ENCODE results near the gene SEMA3A.
A peak's percentile ranks its signal among the peaks of the same experiment; 100 is the strongest.

Gene SEMA3A

GRCh38 chr7:84200859-84201258 lies 6.3 kb upstream of the SEMA3A start:
- Histone ChIP-seq H3K9ac (ENCODE audit: low read depth in 1 of 2, low read length in 2 of 2) (no peak overlapping the region), H3K4me1 (ENCODE audit: control insufficient read depth in 2 of 2, insufficient read depth in 2 of 2, low read length in 2 of 2) (no peaks in the 10 kb centered on the region), H3K36me3 (ENCODE audit: control insufficient read depth in 2 of 2, insufficient read depth in 2 of 2, low read length in 2 of 2) (no peaks in the 10 kb centered on the region), H3K4me3 (ENCODE audit: low read length in 2 of 2) (no peak overlapping the region), H3K9me3 (ENCODE audit: control insufficient read depth in 2 of 2, low read length in 2 of 2) (no peaks in the 10 kb centered on the region), H3K27ac (ENCODE audit: low read depth in 2 of 2, low read length in 2 of 2) (no peak overlapping the region), H3K27me3 (ENCODE audit: control insufficient read depth in 2 of 2, insufficient read depth in 2 of 2, low read length in 2 of 2) (no peaks in the 10 kb centered on the region)

- no peaks in the 10 kb centered on the region for H3K27me3 ChIP-seq (ENCODE audit: control insufficient read depth in 2 of 2, insufficient read depth in 2 of 2, low read length in 2 of 2)
- H3K9ac ChIP-seq (ENCODE audit: low read depth in 1 of 2, low read length in 2 of 2): no peak overlapping the region
- no peak overlapping the region for H3K4me3 ChIP-seq (ENCODE audit: low read length in 2 of 2)
- no peaks in the 10 kb centered on the region for H3K4me1 ChIP-seq (ENCODE audit: control insufficient read depth in 2 of 2, insufficient read depth in 2 of 2, low read length in 2 of 2)
- no peaks in the 10 kb centered on the region for H3K9me3 ChIP-seq (ENCODE audit: control insufficient read depth in 2 of 2, low read length in 2 of 2)
- H3K27ac ChIP-seq (ENCODE audit: low read depth in 2 of 2, low read length in 2 of 2): no peak overlapping the region
- H3K36me3 ChIP-seq (ENCODE audit: control insufficient read depth in 2 of 2, insufficient read depth in 2 of 2, low read length in 2 of 2): no peaks in the 10 kb centered on the region
Measured at GRCh38 chr7:84199216-84199615, 4.6 kb upstream of the SEMA3A start.

GRCh38 chr7:84196084-84196503 lies 1.5 kb upstream of the SEMA3A start:
- peak overlapping the region in 1 of 2 donors; percentile 60 for H3K4me3 ChIP-seq (ENCODE audit: low read length in 2 of 2)
- peak overlapping the region; percentile 22 to 38 for H3K27ac ChIP-seq (ENCODE audit: low read depth in 2 of 2, low read length in 2 of 2)
- no peaks in the 10 kb centered on the region for H3K36me3 ChIP-seq (ENCODE audit: control insufficient read depth in 2 of 2, insufficient read depth in 2 of 2, low read length in 2 of 2)
- no peaks in the 10 kb centered on the region for H3K27me3 ChIP-seq (ENCODE audit: control insufficient read depth in 2 of 2, insufficient read depth in 2 of 2, low read length in 2 of 2)
- H3K4me1 ChIP-seq (ENCODE audit: control insufficient read depth in 2 of 2, insufficient read depth in 2 of 2, low read length in 2 of 2): no peaks in the 10 kb centered on the region
- H3K9me3 ChIP-seq (ENCODE audit: control insufficient read depth in 2 of 2, low read length in 2 of 2): no peaks in the 10 kb centered on the region
- H3K9ac ChIP-seq (ENCODE audit: low read depth in 1 of 2, low read length in 2 of 2): no peak overlapping the region

- H3K9ac ChIP-seq (ENCODE audit: low read depth in 1 of 2, low read length in 2 of 2): peak overlapping the region in 1 of 2 donors; percentile 33
- no peaks in the 10 kb centered on the region for H3K4me1 ChIP-seq (ENCODE audit: control insufficient read depth in 2 of 2, insufficient read depth in 2 of 2, low read length in 2 of 2)
- H3K27ac ChIP-seq (ENCODE audit: low read depth in 2 of 2, low read length in 2 of 2): peak overlapping the region; percentile 22 to 38
- H3K36me3 ChIP-seq (ENCODE audit: control insufficient read depth in 2 of 2, insufficient read depth in 2 of 2, low read length in 2 of 2): no peaks in the 10 kb centered on the region
- H3K9me3 ChIP-seq (ENCODE audit: control insufficient read depth in 2 of 2, low read length in 2 of 2): no peaks in the 10 kb centered on the region
- peak overlapping the region; percentile 64 to 78 for H3K4me3 ChIP-seq (ENCODE audit: low read length in 2 of 2)
- no peaks in the 10 kb centered on the region for H3K27me3 ChIP-seq (ENCODE audit: control insufficient read depth in 2 of 2, insufficient read depth in 2 of 2, low read length in 2 of 2)
Measured at GRCh38 chr7:84195295-84196060, 889 bp upstream of the SEMA3A start.

GRCh38 chr7:84193747-84194146 lies 842 bp downstream of the SEMA3A start:
- Histone ChIP-seq H3K9me3 (ENCODE audit: control insufficient read depth in 2 of 2, low read length in 2 of 2) (no peaks in the 10 kb centered on the region), H3K27me3 (ENCODE audit: control insufficient read depth in 2 of 2, insufficient read depth in 2 of 2, low read length in 2 of 2) (no peaks in the 10 kb centered on the region), H3K4me1 (ENCODE audit: control insufficient read depth in 2 of 2, insufficient read depth in 2 of 2, low read length in 2 of 2) (no peaks in the 10 kb centered on the region), H3K9ac (ENCODE audit: low read depth in 1 of 2, low read length in 2 of 2) (no peak overlapping the region), H3K36me3 (ENCODE audit: control insufficient read depth in 2 of 2, insufficient read depth in 2 of 2, low read length in 2 of 2) (no peaks in the 10 kb centered on the region), H3K27ac (ENCODE audit: low read depth in 2 of 2, low read length in 2 of 2) (no peak overlapping the region), H3K4me3 (ENCODE audit: low read length in 2 of 2) (peak overlapping the region; percentile 1 to 78)

GRCh38 chr7:84191842-84192241 lies 2.7 kb downstream of the SEMA3A start:
- no peak overlapping the region for H3K9ac ChIP-seq (ENCODE audit: low read depth in 1 of 2, low read length in 2 of 2)

GRCh38 chr7:84191261-84191660 lies 3.3 kb downstream of the SEMA3A start:
- Histone ChIP-seq H3K27ac (ENCODE audit: low read depth in 2 of 2, low read length in 2 of 2) (no peak overlapping the region), H3K27me3 (ENCODE audit: control insufficient read depth in 2 of 2, insufficient read depth in 2 of 2, low read length in 2 of 2) (no peaks in the 10 kb centered on the region), H3K4me1 (ENCODE audit: control insufficient read depth in 2 of 2, insufficient read depth in 2 of 2, low read length in 2 of 2) (no peaks in the 10 kb centered on the region), H3K4me3 (ENCODE audit: low read length in 2 of 2) (peak overlapping the region in 1 of 2 donors; percentile 8), H3K36me3 (ENCODE audit: control insufficient read depth in 2 of 2, insufficient read depth in 2 of 2, low read length in 2 of 2) (no peaks in the 10 kb centered on the region), H3K9ac (ENCODE audit: low read depth in 1 of 2, low read length in 2 of 2) (no peak overlapping the region), H3K9me3 (ENCODE audit: control insufficient read depth in 2 of 2, low read length in 2 of 2) (no peaks in the 10 kb centered on the region)

More at GRCh38 chr7:84191842-84192241, 2.7 kb downstream of the SEMA3A start:
- Histone ChIP-seq H3K4me3 (ENCODE audit: low read length in 2 of 2) (peak overlapping the region in 1 of 2 donors; percentile 78), H3K9me3 (ENCODE audit: control insufficient read depth in 2 of 2, low read length in 2 of 2) (no peaks in the 10 kb centered on the region), H3K36me3 (ENCODE audit: control insufficient read depth in 2 of 2, insufficient read depth in 2 of 2, low read length in 2 of 2) (no peaks in the 10 kb centered on the region), H3K27ac (ENCODE audit: low read depth in 2 of 2, low read length in 2 of 2) (no peak overlapping the region), H3K27me3 (ENCODE audit: control insufficient read depth in 2 of 2, insufficient read depth in 2 of 2, low read length in 2 of 2) (no peaks in the 10 kb centered on the region), H3K4me1 (ENCODE audit: control insufficient read depth in 2 of 2, insufficient read depth in 2 of 2, low read length in 2 of 2) (no peaks in the 10 kb centered on the region)

GRCh38 chr7:84190016-84190705 lies 4.4 kb downstream of the SEMA3A start:
- no peaks in the 10 kb centered on the region for H3K27me3 ChIP-seq (ENCODE audit: control insufficient read depth in 2 of 2, insufficient read depth in 2 of 2, low read length in 2 of 2)
- H3K4me3 ChIP-seq (ENCODE audit: low read length in 2 of 2): no peak overlapping the region
- H3K36me3 ChIP-seq (ENCODE audit: control insufficient read depth in 2 of 2, insufficient read depth in 2 of 2, low read length in 2 of 2): no peaks in the 10 kb centered on the region
- H3K27ac ChIP-seq (ENCODE audit: low read depth in 2 of 2, low read length in 2 of 2): no peak overlapping the region
- H3K9me3 ChIP-seq (ENCODE audit: control insufficient read depth in 2 of 2, low read length in 2 of 2): no peaks in the 10 kb centered on the region
- H3K9ac ChIP-seq (ENCODE audit: low read depth in 1 of 2, low read length in 2 of 2): no peak overlapping the region
- no peaks in the 10 kb centered on the region for H3K4me1 ChIP-seq (ENCODE audit: control insufficient read depth in 2 of 2, insufficient read depth in 2 of 2, low read length in 2 of 2)

- no peaks in the 10 kb centered on the region for H3K9me3 ChIP-seq (ENCODE audit: control insufficient read depth in 2 of 2, low read length in 2 of 2)
- no peak overlapping the region for H3K27ac ChIP-seq (ENCODE audit: low read depth in 2 of 2, low read length in 2 of 2)
- no peak overlapping the region for H3K9ac ChIP-seq (ENCODE audit: low read depth in 1 of 2, low read length in 2 of 2)
- no peaks in the 10 kb centered on the region for H3K36me3 ChIP-seq (ENCODE audit: control insufficient read depth in 2 of 2, insufficient read depth in 2 of 2, low read length in 2 of 2)
- H3K4me1 ChIP-seq (ENCODE audit: control insufficient read depth in 2 of 2, insufficient read depth in 2 of 2, low read length in 2 of 2): no peaks in the 10 kb centered on the region
- H3K27me3 ChIP-seq (ENCODE audit: control insufficient read depth in 2 of 2, insufficient read depth in 2 of 2, low read length in 2 of 2): no peaks in the 10 kb centered on the region
- no peak overlapping the region for H3K4me3 ChIP-seq (ENCODE audit: low read length in 2 of 2)
Measured at GRCh38 chr7:84188786-84189405, 5.7 kb downstream of the SEMA3A start.

All from mucosa of rectum (tissue), 2 donors.